IPS-11a (cell line): ENCODE measurements around the gene EIPR1.

Experiments used
- H3K4me3 ChIP-seq: one replicate; pipeline ENCODE4 v1.5.1; 2013; ENCODE audit warnings: low read depth, low read length, control low read depth

Gene EIPR1

GRCh38 chr2:3277748-3278520 lies 99.7 kb downstream of the EIPR1 start:
- H3K4me3 ChIP-seq = no peak overlapping the region

- no peak overlapping the region for H3K4me3 ChIP-seq
These were observed 100.4 kb downstream of the EIPR1 start for GRCh38 chr2:3277050-3277747.

GRCh38 chr2:3272761-3273160 lies 104.9 kb downstream of the EIPR1 start:
- no peak overlapping the region for H3K4me3 ChIP-seq

GRCh38 chr2:3270095-3270478 lies 107.5 kb downstream of the EIPR1 start:
- H3K4me3 ChIP-seq = no peak overlapping the region

GRCh38 chr2:3269425-3270094 lies 108.1 kb downstream of the EIPR1 start:
- no peak overlapping the region for H3K4me3 ChIP-seq

GRCh38 chr2:3268705-3269029 lies 109.0 kb downstream of the EIPR1 start:
- H3K4me3 ChIP-seq = no peak overlapping the region

- no peak overlapping the region for H3K4me3 ChIP-seq
These were observed 109.5 kb downstream of the EIPR1 start for GRCh38 chr2:3267869-3268704.

GRCh38 chr2:3266925-3267867 lies 110.4 kb downstream of the EIPR1 start:
- no peak overlapping the region for H3K4me3 ChIP-seq

- H3K4me3 ChIP-seq = no peak overlapping the region
These were observed 111.4 kb downstream of the EIPR1 start for GRCh38 chr2:3265981-3266924.

- no peak overlapping the region for H3K4me3 ChIP-seq
These were observed 112.1 kb downstream of the EIPR1 start for GRCh38 chr2:3265471-3265870.

GRCh38 chr2:3264010-3264744 lies 113.4 kb downstream of the EIPR1 start:
- no peak overlapping the region for H3K4me3 ChIP-seq

GRCh38 chr2:3263487-3263886 lies 114.1 kb downstream of the EIPR1 start:
- no peak overlapping the region for H3K4me3 ChIP-seq

GRCh38 chr2:3262437-3263388 lies 114.9 kb downstream of the EIPR1 start:
- H3K4me3 ChIP-seq = no peak overlapping the region

GRCh38 chr2:3261511-3261910 lies 116.1 kb downstream of the EIPR1 start:
- no peak overlapping the region for H3K4me3 ChIP-seq

GRCh38 chr2:3260959-3261358 lies 116.7 kb downstream of the EIPR1 start:
- H3K4me3 ChIP-seq = no peak overlapping the region

- no peak overlapping the region for H3K4me3 ChIP-seq
These were observed 119.8 kb downstream of the EIPR1 start for GRCh38 chr2:3257826-3258225.

GRCh38 chr2:3257166-3257565 lies 120.5 kb downstream of the EIPR1 start:
- H3K4me3 ChIP-seq = no peak overlapping the region
